ENCODE measurements around the gene ADORA1.

ADORA1 gene

GRCh38 chr1:203127666-203128430 lies at the start of gene ADORA1:
Gene ADORA1 (plus strand): TSS chr1:203127726. CDS start chr1:203128842, 1,116 bp downstream.
- peak; percentile 51 for DNase-seq (ENCODE audit: low read depth)

GRCh38 chr1:203077956-203078355 lies 49.6 kb upstream of the ADORA1 start:
- no peak for DNase-seq (ENCODE audit: low read depth)

DNA sequence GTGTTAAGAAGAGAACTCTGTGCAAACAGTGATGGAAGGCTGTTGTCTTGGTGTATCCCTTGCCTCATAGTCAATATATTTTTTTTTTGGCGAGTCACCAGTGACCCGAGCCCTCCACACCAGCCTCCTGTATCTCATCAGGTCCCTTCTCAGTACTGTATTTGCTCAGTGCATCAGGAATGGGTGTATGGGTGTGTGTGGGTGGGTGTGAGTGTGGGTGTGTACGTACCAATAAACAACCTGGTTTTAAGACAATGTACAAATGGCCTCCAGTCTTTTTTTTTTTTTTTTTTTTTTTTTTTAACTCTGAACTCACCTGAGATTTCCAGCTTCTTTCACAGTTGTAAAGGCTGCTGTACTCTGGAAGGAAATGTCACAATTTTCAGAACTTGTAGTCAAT lies 49.0 kb upstream of the ADORA1 start:
- no peak for DNase-seq (ENCODE audit: low read depth)

- no peak for DNase-seq (ENCODE audit: low read depth)
Observed at GRCh38 chr1:203080456-203080855, 47.1 kb upstream of the ADORA1 start.

DNA sequence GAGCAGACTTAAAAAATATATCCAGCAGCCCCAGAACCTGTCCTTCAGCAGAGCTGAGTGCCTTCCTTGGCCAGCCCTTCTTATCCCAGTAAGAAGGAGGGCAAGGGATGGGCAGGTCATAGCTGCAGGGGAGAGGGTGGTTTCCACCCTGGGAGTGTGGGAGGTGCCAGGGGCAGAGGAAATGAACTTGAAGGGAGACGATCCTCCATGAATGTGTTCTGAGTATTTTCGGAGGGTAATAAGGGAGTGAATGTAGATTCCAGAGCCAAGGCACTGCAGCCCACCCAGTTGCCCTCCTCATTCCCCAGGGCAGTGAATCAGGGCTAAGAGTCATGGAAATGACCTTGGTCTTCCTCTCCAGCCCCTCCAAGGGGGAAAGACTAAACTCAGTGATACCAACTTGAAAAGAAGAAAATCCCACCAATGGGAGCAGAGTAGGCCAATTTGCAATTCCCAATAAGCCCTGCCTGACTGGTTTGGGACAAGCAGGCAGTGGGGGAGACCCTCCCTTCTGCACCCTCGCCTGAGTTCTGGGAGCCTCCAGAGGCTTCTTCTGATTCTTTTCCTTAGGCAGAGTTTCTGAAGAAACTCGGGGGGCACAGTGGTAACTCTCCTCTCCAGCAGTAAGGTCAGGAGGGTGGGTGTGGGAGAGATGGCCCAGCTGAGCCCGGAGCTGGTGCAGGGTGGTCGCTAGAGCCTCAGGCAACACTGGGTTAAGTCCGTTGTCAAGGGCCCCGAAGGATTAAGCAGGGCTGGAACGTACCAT lies 45.9 kb upstream of the ADORA1 start:
- DNase-seq (ENCODE audit: low read depth): no peak

DNA sequence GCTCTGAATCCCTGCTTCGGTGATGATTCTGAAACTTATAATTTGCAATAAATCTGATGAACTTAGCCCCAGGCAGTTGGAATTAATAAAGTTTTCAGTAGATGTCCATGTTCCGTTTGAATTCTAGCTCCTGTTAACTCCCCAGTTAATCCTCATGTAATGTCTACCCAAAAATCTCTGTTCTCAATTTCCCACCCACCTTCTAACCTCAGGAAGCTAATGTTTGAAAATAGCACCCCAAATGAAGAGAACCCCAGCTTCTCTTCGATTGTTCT lies 45.4 kb upstream of the ADORA1 start:
- DNase-seq (ENCODE audit: low read depth): no peak

- DNase-seq (ENCODE audit: low read depth): no peak
Observed at GRCh38 chr1:203082571-203083462, 44.7 kb upstream of the ADORA1 start.

DNA sequence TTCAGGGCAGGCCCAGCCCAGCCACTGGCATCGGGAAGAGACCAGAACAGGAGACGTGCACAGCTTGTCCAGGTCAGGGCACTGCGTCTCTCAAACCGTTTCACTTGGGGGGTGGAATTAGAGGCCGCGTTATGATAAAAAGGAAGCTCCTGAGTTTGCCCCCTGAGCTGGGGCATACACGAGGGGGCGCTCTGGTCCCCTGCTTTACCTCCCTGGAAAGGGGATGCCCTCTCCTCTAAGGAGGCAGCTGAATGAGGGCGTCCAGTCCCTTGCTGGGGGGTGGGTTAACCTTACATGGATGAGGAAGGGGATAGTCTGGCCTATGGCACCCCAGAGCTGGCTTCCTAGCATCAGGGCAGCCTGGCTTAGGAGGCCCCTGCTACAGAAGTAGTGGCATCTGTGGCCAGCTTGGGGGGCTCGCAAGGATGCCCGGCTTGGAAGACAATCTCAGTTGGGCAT lies 44.0 kb upstream of the ADORA1 start:
- no peak for DNase-seq (ENCODE audit: low read depth)

GRCh38 chr1:203084588-203085527 lies 42.7 kb upstream of the ADORA1 start:
- no peak for DNase-seq (ENCODE audit: low read depth)

DNA sequence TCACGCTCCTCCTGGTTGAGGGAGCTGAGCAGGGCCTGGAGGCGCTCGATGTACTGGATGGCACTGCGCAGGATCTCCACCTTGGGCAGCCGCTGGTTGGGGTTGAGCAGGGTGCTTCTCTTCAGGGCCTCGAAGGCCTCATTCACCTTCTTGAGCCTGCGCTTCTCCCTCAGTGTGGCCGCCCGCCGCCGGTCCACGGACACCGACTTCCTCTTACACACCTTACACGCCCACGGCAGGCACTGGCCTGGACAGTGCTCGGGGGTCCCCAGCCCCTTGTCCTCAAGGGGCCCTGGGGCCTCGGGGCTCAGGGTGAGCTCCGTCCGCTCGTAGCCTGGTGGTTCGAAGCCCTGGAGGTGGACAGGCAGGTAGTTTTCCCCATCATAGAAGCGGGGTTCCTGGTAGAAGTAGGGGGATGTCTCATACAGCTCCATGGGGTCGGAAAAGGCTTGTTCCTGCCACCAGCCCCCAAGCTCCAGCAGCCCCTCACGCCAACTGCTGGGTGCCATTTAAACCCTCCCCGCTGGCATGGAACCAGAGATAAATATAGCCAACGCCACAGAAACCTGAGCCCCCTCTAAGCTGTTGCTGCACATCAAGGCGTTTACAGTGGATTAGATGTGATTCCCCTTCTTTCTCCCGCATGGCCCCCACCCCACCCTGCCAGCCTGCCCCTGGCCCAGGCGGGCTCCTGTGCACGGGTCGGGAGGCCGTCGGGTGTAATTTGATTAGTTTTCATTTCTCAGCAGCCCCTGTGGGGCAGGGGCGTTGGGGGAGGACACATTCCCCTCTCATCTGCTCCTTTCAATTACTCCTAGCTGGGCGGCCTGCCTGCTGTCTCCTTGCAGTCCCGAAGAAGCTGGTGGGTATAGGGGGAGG lies 41.8 kb upstream of the ADORA1 start, which contains the start of gene MYOG:
Gene MYOG, minus strand, starts transcription at position 485 of the 879 bp plus-strand sequence. Its CDS starts 51 bp downstream, at position 434.
- DNase-seq (ENCODE audit: low read depth): no peak

DNA sequence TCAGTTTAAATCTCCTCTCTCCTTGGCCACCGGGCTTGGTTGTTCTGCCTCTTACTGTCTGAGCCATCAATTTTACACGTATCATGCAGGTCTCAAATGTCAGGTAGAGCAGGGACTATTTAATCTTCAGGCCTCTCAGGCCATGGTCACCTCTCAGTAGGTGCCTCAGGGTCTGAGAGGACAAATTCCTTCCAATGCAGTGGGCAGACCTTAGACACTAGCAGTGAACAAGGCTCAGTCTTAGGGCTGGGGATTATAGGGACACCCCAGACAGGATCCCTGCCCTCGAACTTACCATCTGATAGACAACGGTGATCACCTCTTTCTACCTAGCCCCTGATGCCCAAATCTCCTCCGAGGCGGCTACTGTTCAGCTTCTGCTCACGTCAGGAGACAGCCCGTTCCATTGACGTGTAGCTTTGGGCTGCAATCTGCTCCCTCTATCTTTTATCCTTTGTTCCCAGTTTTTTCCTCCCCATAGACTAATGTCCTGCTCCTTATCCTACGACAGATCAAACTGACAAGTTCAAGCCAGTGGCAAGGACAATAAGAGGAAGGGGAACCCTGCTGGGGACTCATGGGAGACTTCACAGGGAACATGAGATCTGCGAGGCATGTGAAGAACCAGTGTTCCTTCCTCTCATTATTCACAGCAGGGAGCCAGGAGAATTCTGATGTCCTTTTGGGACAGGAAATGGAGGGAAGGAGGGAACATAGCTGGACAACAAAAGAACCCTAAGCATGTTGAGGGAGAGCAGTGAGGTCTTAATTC lies 40.3 kb upstream of the ADORA1 start:
- no peak for DNase-seq (ENCODE audit: low read depth)

- DNase-seq (ENCODE audit: low read depth): no peak
Observed at GRCh38 chr1:203088441-203088840, 39.1 kb upstream of the ADORA1 start.

DNA sequence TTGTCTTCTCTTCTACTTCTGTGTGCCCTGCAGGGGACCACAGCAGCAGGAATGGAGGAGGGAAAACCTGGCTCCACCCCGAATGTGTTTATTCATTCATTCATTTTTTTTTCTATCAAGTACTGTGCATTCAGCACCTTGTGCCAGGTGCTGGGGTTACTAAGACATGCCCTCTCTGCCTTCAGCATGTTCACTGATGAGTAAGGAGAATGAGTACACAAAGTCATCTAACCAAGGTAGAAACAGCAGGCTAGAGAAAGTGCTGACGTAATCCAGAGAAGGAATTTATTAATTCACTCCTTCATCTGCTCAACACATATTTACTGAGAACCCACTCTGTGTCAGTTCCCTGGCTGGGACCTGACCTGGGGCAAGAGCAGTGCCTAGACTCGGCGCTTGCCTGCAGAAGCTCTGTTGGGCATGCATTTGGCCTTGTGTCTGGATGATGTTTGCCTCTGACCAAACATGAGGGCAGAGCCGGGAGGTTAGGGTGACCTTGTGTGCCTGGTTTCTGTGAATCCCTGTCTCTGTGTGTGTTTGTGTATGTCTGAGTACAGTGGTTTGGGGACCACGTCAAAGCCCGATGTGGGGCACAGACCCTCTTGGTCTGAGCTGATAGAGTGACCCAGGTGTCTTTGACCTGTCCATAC lies 38.4 kb upstream of the ADORA1 start:
- peak; percentile 9 for DNase-seq (ENCODE audit: low read depth)

DNA sequence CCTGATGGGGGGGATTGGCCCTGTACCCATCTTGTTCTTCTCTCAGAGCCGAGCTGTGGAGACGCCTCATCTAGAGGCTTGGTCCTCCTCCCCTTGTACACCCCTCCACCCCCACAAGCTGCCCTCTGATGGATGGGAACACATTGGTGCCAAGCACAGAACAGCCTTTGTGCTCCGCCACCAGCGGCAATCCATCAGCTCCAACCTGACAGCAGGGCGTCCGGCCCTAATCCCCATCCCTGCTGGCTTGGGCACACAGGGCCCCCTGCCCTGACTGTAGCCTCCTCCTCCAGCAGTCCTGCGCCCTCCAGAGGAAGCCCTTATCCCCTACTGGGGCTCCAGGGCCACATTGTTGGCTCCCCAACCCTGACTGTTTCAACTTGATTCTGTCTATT lies 37.9 kb upstream of the ADORA1 start:
- no peak for DNase-seq (ENCODE audit: low read depth)

- no peak for DNase-seq (ENCODE audit: low read depth)
Observed at GRCh38 chr1:203090421-203091198, 36.9 kb upstream of the ADORA1 start.

DNA sequence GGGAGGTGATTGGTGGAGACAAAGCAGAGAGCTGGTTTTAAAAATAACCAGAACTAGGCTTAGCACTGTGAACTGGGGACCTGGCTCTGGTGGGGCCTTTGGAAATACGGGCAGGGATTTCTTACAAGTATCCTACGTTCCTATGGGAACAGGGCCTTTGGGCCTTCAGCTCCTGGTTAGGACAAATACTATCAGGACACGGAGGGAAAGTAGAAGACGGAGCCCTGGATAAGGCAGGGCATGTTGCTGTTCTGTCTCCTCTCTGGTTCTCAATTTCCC lies 36.4 kb upstream of the ADORA1 start:
- no peak for DNase-seq (ENCODE audit: low read depth)

GRCh38 chr1:203091761-203092330 lies 35.7 kb upstream of the ADORA1 start:
- DNase-seq (ENCODE audit: low read depth): no peak

DNA sequence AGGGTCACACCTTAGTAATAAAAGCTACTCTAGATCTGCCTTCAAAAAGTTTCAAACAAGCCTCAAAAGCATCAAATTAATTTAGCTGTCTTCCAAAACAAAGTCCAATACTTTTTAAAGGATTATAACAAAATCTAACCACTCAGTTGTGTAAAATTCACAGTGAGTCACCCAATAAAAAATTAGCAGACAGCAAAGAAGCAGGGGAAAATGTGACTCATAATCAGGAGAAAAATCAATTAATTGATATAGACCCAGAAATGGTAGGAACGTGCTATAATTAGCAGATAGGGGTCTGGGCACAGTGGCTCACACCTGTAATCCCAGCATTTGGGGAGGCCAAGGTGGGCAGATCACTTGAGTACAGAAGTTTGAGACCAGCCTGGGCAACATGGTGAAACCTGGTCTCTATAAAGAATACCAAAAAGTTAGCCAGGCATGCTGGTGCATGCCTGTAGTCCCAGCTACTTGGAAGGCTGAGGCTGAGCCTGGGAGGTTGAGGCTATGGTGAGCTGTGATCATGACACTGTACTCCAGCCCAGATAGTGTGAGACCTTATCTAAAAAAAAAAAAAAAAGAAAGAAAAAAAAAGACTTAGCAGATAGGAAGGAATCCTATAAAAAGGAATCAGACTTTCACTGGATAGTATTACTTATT lies 33.6 kb upstream of the ADORA1 start:
- no peak for DNase-seq (ENCODE audit: low read depth)

All from amniotic epithelial cell (primary cell).